Heart right ventricle (tissue), 16 donors: ENCODE data around the gene C11orf65. TPM values are rescaled to one million over a fixed set of nuclear protein-coding genes. Genes with fewer than 3 reads are reported as not detected.
"Not testable (repeated sequence)": the region's sequence is repeated elsewhere in the genome, so short reads cannot be mapped to it uniquely, and the experiment has no call there.

Experiments
- ATAC-seq, 8 donors: fragments of 200-7000 bp; cut with Tn5 transposase; one replicate each; pipeline ENCODE4 v1.9.1; 2020; ENCODE audit warnings: mild to moderate bottlenecking in 8 of 8, moderate library complexity in 8 of 8, moderate number of reproducible peaks in 1 of 8
- DNase-seq, 2 donors: peaks; one replicate each; pipeline ENCODE4 v3.0.0-alpha.2; 2020
- H3K27ac ChIP-seq, 10 donors: fragments of 200-600 bp; sonication (generic) in 2 of 10; one replicate each; pipeline versions ENCODE4 v1.5.0 to v1.8.0; 2020 to 2022; ENCODE audit warnings: mild to moderate bottlenecking in 3 of 10
- H3K27me3 ChIP-seq, 7 donors: fragments of 200-600 bp; one replicate each; pipeline ENCODE4 v1.8.0; 2021 to 2022; ENCODE audit warnings: mild to moderate bottlenecking in 2 of 7
- H3K36me3 ChIP-seq, 9 donors: fragments of 200-600 bp; sonication (generic) in 1 of 9; one replicate each; pipeline versions ENCODE4 v1.5.0 to v1.8.0; 2020 to 2022; ENCODE audit warnings: mild to moderate bottlenecking in 2 of 9
- H3K4me1 ChIP-seq, 9 donors: fragments of 200-600 bp; sonication (generic) in 1 of 9; one replicate each; pipeline versions ENCODE4 v1.5.0 to v1.8.0; 2020 to 2022; ENCODE audit warnings: mild to moderate bottlenecking in 4 of 9
- H3K4me3 ChIP-seq, 10 donors: fragments of 200-600 bp; sonication (generic) in 2 of 10; one replicate each; pipeline versions ENCODE4 v1.5.0 to v1.8.0; 2020 to 2022; ENCODE audit warnings: mild to moderate bottlenecking in 7 of 10, moderate library complexity in 2 of 10
- H3K9me3 ChIP-seq, 11 donors: fragments of 200-600 bp in 10 of 11; sonication (generic) in 2 of 11; one replicate each; pipeline versions ENCODE4 v1.5.0 to v1.8.0; 2013 to 2022; ENCODE audit warnings: mild to moderate bottlenecking in 2 of 11, control low read depth in 1 of 11, moderate library complexity in 1 of 11
- WGBS, 2 donors: extraction: QIAGEN DNeasy Blood & Tissue Kit; methylation state at CpG; one replicate each; pipeline ENCODE4 v1.1.7; 2013; ENCODE audit warnings: inconsistent platforms in 1 of 2; 5-methylcytosine and 5-hydroxymethylcytosine counted together
- intact Hi-C, 10 donors: fragments of 100-400 bp; cut with DNase I; formaldehyde crosslinking; loops; one replicate each; pipeline versions ENCODE4 v1.11.1 to v1.14.2; 2022
- polyA plus RNA-seq, 2 donors: library from polyadenylated mRNA; stranded (reverse); fragments of 200-250 nt; gene quantifications; one replicate each; pipeline ENCODE4 v1.2.3, GENCODE V29; 2013
- total RNA-seq, 10 donors: library from RNA; stranded (reverse); fragmentation: NEBNext Ultra II Directional in 3 of 10; extraction: Animal tissue kit (Norgen Biotek cat#: 25700) in 3 of 10; gene quantifications; one replicate each; pipeline versions ENCODE4 v1.2.1 to v1.2.4, GENCODE V29; 2021 to 2023
- TF ChIP-seq, protein P1 (sequence below), 9 donors: fragments of 200-600 bp; sonication (generic) in 2 of 9; IDR thresholded peaks; one replicate each; pipeline versions ENCODE4 v1.5.0 to v1.8.0; 2021 to 2022; ENCODE audit warnings: antibody characterized with exemption in 9 of 9, mild to moderate bottlenecking in 5 of 9, moderate library complexity in 1 of 9
- donor health status: Arrhythmogenic right ventricular cardiomyopathy.
- donor health status: ischemic (EF 13 %, LVEDD 7.1; RV severe dilation, severe dysfunction).
- donor health status: healthy with polysubstance abuse.
- donor health status: DM: no; HTN: yes; CAD: no.
- donor health status: DM: no; HTN: no; CAD: no.
- donor health status: ischemic (EF 25% LVEDD 6.9; RV normal size, moderate dysfunction).
- donor health status: ischemic (EF 25% LVEDD 5.7; RV mildly dilated, moderate dysfunction).
- donor health status: healthy.
- donor health status: DM: yes; HTN: yes; CAD: no.
- donor health status: Ischemic cardiomyopathy.
- donor health status: ischemic (EF 35%, LVEDD 5.7; RV mildly dilated, moderate dysfunction).
- donor health status: nonischemic (EF 11% LVEDD 7.7; RV severe dilation, severe dysfunction).
- donor health status: DM: yes; HTN: yes; CAD: no.
- donor health status: PGD.
- donor health status: ischemic (EF 29% LVEDD 5.4; RV normal size, mild dysfunction).
- donor health status: nonischemic (EF 23%, LVEDD 6.1; RV moderate dilation, normal function).

The C11orf65 gene
- total and polyA plus RNA-seq, 12 donors: 0.16 to 1.6 (median 1.1) TPM; not detected in 1

DNA sequence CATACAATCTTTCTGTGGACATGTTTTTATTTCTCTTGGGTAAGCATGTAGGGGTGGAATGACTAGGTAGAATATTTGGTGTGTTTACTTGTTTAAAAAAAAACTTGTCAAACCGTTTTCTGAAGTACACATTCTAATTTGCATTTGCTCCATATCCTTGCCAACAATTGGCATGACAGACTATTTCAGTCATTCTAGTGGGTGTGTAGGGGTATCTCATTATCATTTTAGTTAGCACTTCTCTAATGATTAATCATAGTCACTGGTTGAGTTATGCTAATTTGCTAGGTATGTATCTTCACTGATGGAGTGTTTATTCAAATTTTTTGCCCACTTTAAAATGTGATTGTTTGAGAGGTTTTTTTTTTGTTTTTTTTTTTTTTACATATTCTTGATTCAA is 64.3 kb downstream of the C11orf65 start:
- WGBS, 2 donors: 73% methylated on average over 1 of the region's 1 CpG
- intact Hi-C loops: no loop called here
- no peaks in the 10 kb centered on the region for H3K36me3 ChIP-seq
- H3K27ac ChIP-seq: no peak overlapping the region
- TF ChIP-seq, protein P1, sequence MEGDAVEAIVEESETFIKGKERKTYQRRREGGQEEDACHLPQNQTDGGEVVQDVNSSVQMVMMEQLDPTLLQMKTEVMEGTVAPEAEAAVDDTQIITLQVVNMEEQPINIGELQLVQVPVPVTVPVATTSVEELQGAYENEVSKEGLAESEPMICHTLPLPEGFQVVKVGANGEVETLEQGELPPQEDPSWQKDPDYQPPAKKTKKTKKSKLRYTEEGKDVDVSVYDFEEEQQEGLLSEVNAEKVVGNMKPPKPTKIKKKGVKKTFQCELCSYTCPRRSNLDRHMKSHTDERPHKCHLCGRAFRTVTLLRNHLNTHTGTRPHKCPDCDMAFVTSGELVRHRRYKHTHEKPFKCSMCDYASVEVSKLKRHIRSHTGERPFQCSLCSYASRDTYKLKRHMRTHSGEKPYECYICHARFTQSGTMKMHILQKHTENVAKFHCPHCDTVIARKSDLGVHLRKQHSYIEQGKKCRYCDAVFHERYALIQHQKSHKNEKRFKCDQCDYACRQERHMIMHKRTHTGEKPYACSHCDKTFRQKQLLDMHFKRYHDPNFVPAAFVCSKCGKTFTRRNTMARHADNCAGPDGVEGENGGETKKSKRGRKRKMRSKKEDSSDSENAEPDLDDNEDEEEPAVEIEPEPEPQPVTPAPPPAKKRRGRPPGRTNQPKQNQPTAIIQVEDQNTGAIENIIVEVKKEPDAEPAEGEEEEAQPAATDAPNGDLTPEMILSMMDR (IDR thresholded peaks at IDR 0.05): no peak
- H3K27me3 ChIP-seq: no peaks in the 10 kb centered on the region
- H3K9me3 ChIP-seq: no peaks in the 10 kb centered on the region
- ATAC-seq (no peak), DNase-seq (no peak)
- no peaks in the 10 kb centered on the region for H3K4me1 ChIP-seq
- no peak overlapping the region for H3K4me3 ChIP-seq

DNA sequence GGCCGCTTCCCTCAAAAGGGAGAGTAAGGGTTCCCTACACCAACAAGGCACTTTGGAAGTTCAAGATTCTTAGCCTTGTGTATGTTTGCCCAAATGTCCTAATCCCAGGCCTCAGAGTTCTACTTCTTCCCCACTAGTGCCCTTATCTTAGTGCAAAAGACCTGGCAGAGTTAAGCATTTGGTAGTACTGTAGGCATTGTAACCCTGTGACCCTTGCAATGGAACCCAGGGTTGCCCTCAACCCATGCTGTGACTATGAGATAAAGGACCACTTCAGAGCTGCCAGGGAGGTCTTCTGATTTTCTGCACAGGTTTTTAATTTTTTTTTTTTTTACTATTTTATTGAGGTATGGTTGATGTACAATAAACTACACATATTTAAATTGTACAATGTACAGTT is 65.1 kb downstream of the C11orf65 start:
- H3K4me3 ChIP-seq: no peak overlapping the region
- H3K27ac ChIP-seq: no peak overlapping the region
- intact Hi-C loops: no loop called here
- ATAC-seq (no peak), DNase-seq (no peak)
- 95 to 100% methylated on average over 1 of the region's 1 CpG for WGBS, 2 donors
- no peaks in the 10 kb centered on the region for H3K9me3 ChIP-seq
- no peaks in the 10 kb centered on the region for H3K4me1 ChIP-seq
- TF ChIP-seq, protein P1 (IDR thresholded peaks at IDR 0.05): no peak
- H3K36me3 ChIP-seq: no peaks in the 10 kb centered on the region
- H3K27me3 ChIP-seq: no peaks in the 10 kb centered on the region

DNA sequence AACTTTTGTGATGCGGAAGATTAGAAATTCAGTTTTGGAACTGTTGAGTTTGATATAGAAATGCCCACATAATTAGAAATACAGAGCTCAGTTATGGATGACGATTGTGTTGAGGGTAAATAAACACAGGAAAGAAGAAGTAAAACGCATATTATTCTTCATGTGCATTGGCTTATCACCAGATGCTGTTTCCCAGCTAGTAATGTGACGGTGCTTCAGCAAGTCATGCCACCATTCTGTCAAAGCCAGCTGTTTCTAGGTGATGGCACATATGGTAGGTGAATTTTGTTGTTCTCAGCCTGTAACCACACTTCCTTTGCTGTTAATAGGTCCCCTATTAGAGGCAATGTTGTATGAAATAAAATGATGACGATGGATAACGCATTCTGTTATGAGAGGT is 68.9 kb downstream of the C11orf65 start:
- intact Hi-C loops: no loop called here
- WGBS, 2 donors: 82 to 84% methylated on average over 6 of the region's 6 CpGs
- Histone ChIP-seq H3K9me3 (no peaks in the 10 kb centered on the region), H3K4me3 (no peak overlapping the region), H3K27ac (no peak overlapping the region), H3K36me3 (no peaks in the 10 kb centered on the region), H3K4me1 (no peaks in the 10 kb centered on the region), H3K27me3 (no peaks in the 10 kb centered on the region)
- TF ChIP-seq, protein P1 (IDR thresholded peaks at IDR 0.05): no peak
- DNase-seq (no peak), ATAC-seq (no peak)

DNA sequence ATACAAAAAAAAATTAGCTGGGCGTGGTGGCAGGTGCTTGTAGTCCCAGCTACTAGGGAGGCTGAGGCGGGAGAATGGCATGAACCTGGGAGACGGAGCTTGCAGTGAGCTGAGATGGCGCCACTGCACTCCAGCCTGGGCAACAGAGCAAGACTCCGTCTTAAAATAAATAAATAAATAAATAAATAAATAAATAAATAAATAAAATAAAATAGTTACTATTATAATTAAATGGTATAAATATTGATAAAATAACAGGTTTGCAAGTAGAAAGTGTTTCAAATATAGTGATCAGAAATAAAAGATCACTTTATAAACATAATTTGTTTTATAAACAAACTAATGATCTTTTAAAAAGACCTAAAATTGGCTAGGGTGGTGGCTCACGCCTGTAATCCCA is 70.7 kb downstream of the C11orf65 start:
- DNase-seq, H3K4me3 ChIP-seq, H3K4me1 ChIP-seq, H3K36me3 ChIP-seq, H3K27me3 ChIP-seq, H3K27ac ChIP-seq, H3K9me3 ChIP-seq, ATAC-seq, intact Hi-C loops: not testable (repeated sequence)
- WGBS, 2 donors: 92 to 96% methylated on average over 6 of the region's 6 CpGs

DNA sequence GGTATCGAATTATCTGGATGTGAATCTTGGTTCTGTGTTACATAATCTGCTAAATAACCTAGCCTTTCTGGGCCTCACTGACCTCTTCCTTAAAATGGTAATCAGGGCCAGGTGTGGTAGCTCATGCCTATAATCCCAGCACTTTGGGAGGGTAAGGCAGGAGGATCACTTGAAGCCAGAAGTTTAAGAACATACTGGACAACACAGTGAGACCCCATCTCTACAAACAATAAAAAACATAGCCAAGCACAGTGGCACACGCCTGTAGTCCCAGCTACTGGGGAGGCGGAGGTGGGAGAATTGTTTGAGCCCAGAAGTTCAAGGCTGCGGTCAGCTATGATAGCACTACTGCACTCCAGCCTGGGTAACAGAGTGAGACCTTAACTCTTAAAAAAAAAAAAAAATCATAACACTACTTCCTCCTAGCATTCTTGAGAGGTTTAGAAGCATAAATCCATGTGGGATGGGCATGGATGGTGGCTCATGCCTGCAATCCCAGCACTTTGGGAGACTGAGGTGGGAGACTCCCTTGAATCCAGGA is 72.5 kb downstream of the C11orf65 start:
- H3K9me3 ChIP-seq: no peaks in the 10 kb centered on the region
- no peaks in the 10 kb centered on the region for H3K4me1 ChIP-seq
- 73 to 84% methylated on average over 4 of the region's 4 CpGs for WGBS, 2 donors
- H3K36me3 ChIP-seq: no peaks in the 10 kb centered on the region
- no peak overlapping the region for H3K27ac ChIP-seq
- TF ChIP-seq, protein P1 (IDR thresholded peaks at IDR 0.05): no peak
- ATAC-seq (no peak), DNase-seq (no peak)
- no peak overlapping the region for H3K4me3 ChIP-seq
- no peaks in the 10 kb centered on the region for H3K27me3 ChIP-seq
- intact Hi-C loops: no loop called here
